T-helper 2 cell treated with Interferon-gamma antibody and Interleukin-4, amounts not matched to agents 100 ng/mL and 5 ng/mL, for 36 hours (primary cell): ENCODE results near the gene TSHZ2. TPM values are rescaled to one million over a fixed set of nuclear protein-coding genes. Genes with fewer than 3 reads are reported as not detected.

Source experiments
- intact Hi-C: fragments of 100-400 bp; cut with micrococcal nuclease; formaldehyde crosslinking; loops from one replicate; pipeline ENCODE4 v1.15.1; 2023
- total RNA-seq: library from RNA; stranded (reverse); gene quantifications from 2 replicates; pipeline ENCODE4 v1.2.3, GENCODE V29; 2022

The TSHZ2 gene
- total RNA-seq, 1 donor from 2014 or later = 2.5 TPM

GRCh38 chr20:53270792-53271375 is 298.7 kb downstream of the TSHZ2 start:
- intact Hi-C loops = no loop called here

- intact Hi-C loops = no loop called here
Observed at GRCh38 chr20:53274365-53274764, 302.2 kb downstream of the TSHZ2 start.

GRCh38 chr20:53274807-53275206 is 302.6 kb downstream of the TSHZ2 start:
- intact Hi-C loops = no loop called here

- intact Hi-C loops = no loop called here
Observed at GRCh38 chr20:53276143-53276542, 304.0 kb downstream of the TSHZ2 start.

- intact Hi-C loops = no loop called here
Observed at GRCh38 chr20:53278555-53278954, 306.4 kb downstream of the TSHZ2 start.

GRCh38 chr20:53279735-53280134 is 307.6 kb downstream of the TSHZ2 start:
- intact Hi-C loops = no loop called here

- intact Hi-C loops = no loop called here
Observed at GRCh38 chr20:53281557-53282117, 309.5 kb downstream of the TSHZ2 start.

GRCh38 chr20:53282217-53282955 is 310.2 kb downstream of the TSHZ2 start:
- intact Hi-C loops = no loop called here

- intact Hi-C loops = no loop called here
Observed at GRCh38 chr20:53283011-53283410, 310.9 kb downstream of the TSHZ2 start.

GRCh38 chr20:53283597-53283996 is 311.4 kb downstream of the TSHZ2 start:
- intact Hi-C loops = no loop called here

- intact Hi-C loops = no loop called here
Observed at GRCh38 chr20:53284256-53284655, 312.1 kb downstream of the TSHZ2 start.

GRCh38 chr20:53284696-53285095 is 312.5 kb downstream of the TSHZ2 start:
- intact Hi-C loops = no loop called here

- intact Hi-C loops = no loop called here
Observed at GRCh38 chr20:53287357-53288042, 315.3 kb downstream of the TSHZ2 start.

GRCh38 chr20:53291548-53291947 is 319.4 kb downstream of the TSHZ2 start:
- intact Hi-C loops = no loop called here

- intact Hi-C loops = no loop called here
Observed at GRCh38 chr20:53292347-53292746, 320.2 kb downstream of the TSHZ2 start.

- intact Hi-C loops = no loop called here
Observed at GRCh38 chr20:53294804-53295203, 322.6 kb downstream of the TSHZ2 start.

GRCh38 chr20:53296025-53296424 is 323.9 kb downstream of the TSHZ2 start:
- intact Hi-C loops = no loop called here

- intact Hi-C loops = no loop called here
Observed at GRCh38 chr20:53296451-53297153, 324.4 kb downstream of the TSHZ2 start.

- intact Hi-C loops = no loop called here
Observed at GRCh38 chr20:53297154-53297529, 325.0 kb downstream of the TSHZ2 start.

- intact Hi-C loops = no loop called here
Observed at GRCh38 chr20:53298260-53298659, 326.1 kb downstream of the TSHZ2 start.

- intact Hi-C loops = no loop called here
Observed at GRCh38 chr20:53298911-53299310, 326.8 kb downstream of the TSHZ2 start.

GRCh38 chr20:53299831-53300230 is 327.7 kb downstream of the TSHZ2 start:
- intact Hi-C loops = no loop called here
